GM21717 (cell line): ENCODE data around the gene MRPL11.
A peak's percentile ranks its signal among the peaks of the same experiment; 100 is the strongest.

Source experiments
- ATAC-seq: cut with Tn5 transposase; IDR thresholded peaks from one replicate; pipeline ENCODE4 v1.9.1; 2021; ENCODE audit warnings: mild to moderate bottlenecking, moderate library complexity; ENCODE audit not compliant: unreplicated experiment

The MRPL11 gene

GRCh38 chr11:66438504-66439466 lies at the start of gene MRPL11:
Gene MRPL11, minus strand, starts transcription at chr11:66438848. Its CDS starts 94 bp downstream, at chr11:66438754.
- peak; percentile 86 for ATAC-seq

GRCh38 chr11:66484806-66485380 lies 46.2 kb upstream of the MRPL11 start:
- ATAC-seq, result no peak

GRCh38 chr11:66480117-66480938 lies 41.7 kb upstream of the MRPL11 start, which contains the start of gene DPP3:
Gene DPP3, plus strand, starts transcription at chr11:66480434. Its CDS starts 1,767 bp downstream, at chr11:66482201.
- ATAC-seq, result peak; percentile 79

GRCh38 chr11:66479394-66480116 lies 40.9 kb upstream of the MRPL11 start:
- ATAC-seq, result no peak

GRCh38 chr11:66478729-66479393 lies 40.2 kb upstream of the MRPL11 start:
- ATAC-seq, result no peak

GRCh38 chr11:66477263-66478201 lies 38.9 kb upstream of the MRPL11 start:
- no peak for ATAC-seq

- no peak for ATAC-seq
Measured at GRCh38 chr11:66476841-66477251, 38.2 kb upstream of the MRPL11 start.

GRCh38 chr11:66476173-66476840 lies 37.7 kb upstream of the MRPL11 start:
- no peak for ATAC-seq

GRCh38 chr11:66475349-66476172 lies 36.9 kb upstream of the MRPL11 start:
- ATAC-seq, result no peak

GRCh38 chr11:66473608-66474515 lies 35.2 kb upstream of the MRPL11 start:
- ATAC-seq, result no peak

- no peak for ATAC-seq
Measured at GRCh38 chr11:66473167-66473566, 34.5 kb upstream of the MRPL11 start.

- ATAC-seq, result no peak
Measured at GRCh38 chr11:66472054-66472453, 33.4 kb upstream of the MRPL11 start.

- no peak for ATAC-seq
Measured at GRCh38 chr11:66471142-66471541, 32.5 kb upstream of the MRPL11 start.

GRCh38 chr11:66470015-66470414 lies 31.4 kb upstream of the MRPL11 start:
- ATAC-seq, result no peak

GRCh38 chr11:66469441-66469840 lies 30.8 kb upstream of the MRPL11 start:
- no peak for ATAC-seq

- ATAC-seq, result no peak
Measured at GRCh38 chr11:66468691-66469090, 30.0 kb upstream of the MRPL11 start.
